ENCODE results near the gene GRIP2.

Gene GRIP2

DNA sequence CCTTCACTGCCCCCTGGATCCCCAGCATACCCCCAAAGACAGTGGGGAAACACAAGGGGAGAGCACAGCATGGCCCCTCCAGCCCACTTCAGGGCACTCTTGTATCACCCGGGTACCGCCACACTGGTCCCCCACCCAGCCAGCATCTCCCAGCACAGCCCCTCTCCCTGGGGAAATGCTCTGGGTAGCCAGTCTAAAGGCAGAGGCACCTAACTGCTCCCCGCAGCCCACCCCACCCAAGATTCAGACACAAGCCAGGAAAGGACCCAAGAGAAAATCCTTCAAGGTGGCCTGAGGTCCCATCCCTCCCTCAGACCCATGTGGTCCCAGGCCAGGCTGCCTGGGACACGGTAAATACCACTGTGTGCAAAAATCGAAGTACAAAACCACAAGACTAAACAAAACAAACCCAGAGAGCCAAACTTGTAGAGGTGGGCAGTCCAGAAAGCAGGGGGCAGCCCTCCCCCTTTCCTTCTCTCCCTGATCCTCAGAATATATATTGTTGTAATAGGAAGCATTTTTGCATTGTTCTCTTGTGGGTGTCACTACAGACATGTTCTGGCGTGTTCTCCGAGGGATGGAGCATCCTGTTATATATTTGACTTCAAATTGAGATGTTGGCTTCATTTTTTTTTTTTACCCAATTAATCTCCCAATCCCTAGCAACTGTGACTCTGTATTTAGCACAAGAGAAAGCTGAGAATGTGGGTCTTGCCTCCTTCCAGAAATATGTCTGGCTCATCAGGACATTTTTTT lies 51.7 kb downstream of the GRIP2 start:
- H3K27ac ChIP-seq (ENCODE audit: insufficient read depth, low read length, poor library complexity, severe bottlenecking): no peak overlapping the region
- no peaks in the 10 kb centered on the region for H3K4me1 ChIP-seq (ENCODE audit: control insufficient read depth, insufficient read depth, low read length, poor library complexity, severe bottlenecking)
- H3K9me3 ChIP-seq (ENCODE audit: control insufficient read depth, low read length): no peaks in the 10 kb centered on the region
- DNase-seq: no peak
- H3K4me3 ChIP-seq (ENCODE audit: insufficient read depth, low read depth, low read length, poor library complexity, severe bottlenecking): no peak overlapping the region
- no peaks in the 10 kb centered on the region for H3K27me3 ChIP-seq (replicated peaks; ENCODE audit: control insufficient read depth, insufficient read depth, low read length, poor library complexity, severe bottlenecking)
- peaks cover 40% of the 10 kb centered on the region for H3K36me3 ChIP-seq (ENCODE audit: control insufficient read depth, insufficient read depth, low read length)

GRCh38 chr3:14487821-14488220 lies 52.3 kb downstream of the GRIP2 start:
- Histone ChIP-seq H3K36me3 (ENCODE audit: control insufficient read depth, insufficient read depth, low read length) (peaks cover 46% of the 10 kb centered on the region), H3K27ac (ENCODE audit: insufficient read depth, low read length, poor library complexity, severe bottlenecking) (no peak overlapping the region), H3K27me3 (replicated peaks; ENCODE audit: control insufficient read depth, insufficient read depth, low read length, poor library complexity, severe bottlenecking) (no peaks in the 10 kb centered on the region), H3K9me3 (ENCODE audit: control insufficient read depth, low read length) (no peaks in the 10 kb centered on the region), H3K4me3 (ENCODE audit: insufficient read depth, low read depth, low read length, poor library complexity, severe bottlenecking) (no peak overlapping the region), H3K4me1 (ENCODE audit: control insufficient read depth, insufficient read depth, low read length, poor library complexity, severe bottlenecking) (no peaks in the 10 kb centered on the region)
- DNase-seq: no peak

- Histone ChIP-seq H3K27me3 (replicated peaks; ENCODE audit: control insufficient read depth, insufficient read depth, low read length, poor library complexity, severe bottlenecking) (no peaks in the 10 kb centered on the region), H3K36me3 (ENCODE audit: control insufficient read depth, insufficient read depth, low read length) (peaks cover 54% of the 10 kb centered on the region), H3K4me3 (ENCODE audit: insufficient read depth, low read depth, low read length, poor library complexity, severe bottlenecking) (no peak overlapping the region), H3K4me1 (ENCODE audit: control insufficient read depth, insufficient read depth, low read length, poor library complexity, severe bottlenecking) (no peaks in the 10 kb centered on the region), H3K9me3 (ENCODE audit: control insufficient read depth, low read length) (no peaks in the 10 kb centered on the region), H3K27ac (ENCODE audit: insufficient read depth, low read length, poor library complexity, severe bottlenecking) (no peak overlapping the region)
- DNase-seq: no peak
These were observed 53.1 kb downstream of the GRIP2 start for GRCh38 chr3:14487086-14487485.

GRCh38 chr3:14486460-14486859 lies 53.7 kb downstream of the GRIP2 start:
- H3K36me3 ChIP-seq (ENCODE audit: control insufficient read depth, insufficient read depth, low read length): peaks cover 60% of the 10 kb centered on the region
- no peak overlapping the region for H3K27ac ChIP-seq (ENCODE audit: insufficient read depth, low read length, poor library complexity, severe bottlenecking)
- H3K27me3 ChIP-seq (replicated peaks; ENCODE audit: control insufficient read depth, insufficient read depth, low read length, poor library complexity, severe bottlenecking): no peaks in the 10 kb centered on the region
- no peaks in the 10 kb centered on the region for H3K9me3 ChIP-seq (ENCODE audit: control insufficient read depth, low read length)
- no peak for DNase-seq
- H3K4me3 ChIP-seq (ENCODE audit: insufficient read depth, low read depth, low read length, poor library complexity, severe bottlenecking): no peak overlapping the region
- H3K4me1 ChIP-seq (ENCODE audit: control insufficient read depth, insufficient read depth, low read length, poor library complexity, severe bottlenecking): no peaks in the 10 kb centered on the region

DNA sequence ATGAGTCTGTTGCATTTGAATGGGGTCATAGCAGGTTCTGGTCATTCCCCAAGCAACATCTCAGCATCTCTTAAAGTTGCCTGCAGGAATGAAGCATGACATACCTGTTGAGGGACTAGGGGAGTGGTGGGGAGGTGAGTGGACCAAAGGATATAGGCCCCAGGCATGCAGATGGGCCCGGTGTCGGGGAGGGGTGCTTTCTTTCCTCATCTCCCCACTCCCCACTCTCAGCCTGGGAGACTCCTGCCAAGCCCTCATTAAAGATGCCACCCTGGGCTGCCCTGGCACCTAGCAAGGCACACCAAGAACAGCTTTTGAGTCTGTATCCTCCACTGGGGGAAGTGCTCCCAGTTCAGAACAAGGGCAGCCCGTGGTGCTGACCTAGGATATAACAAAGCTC lies 54.2 kb downstream of the GRIP2 start:
- Histone ChIP-seq H3K4me1 (ENCODE audit: control insufficient read depth, insufficient read depth, low read length, poor library complexity, severe bottlenecking) (no peaks in the 10 kb centered on the region), H3K27ac (ENCODE audit: insufficient read depth, low read length, poor library complexity, severe bottlenecking) (no peak overlapping the region), H3K36me3 (ENCODE audit: control insufficient read depth, insufficient read depth, low read length) (peaks cover 65% of the 10 kb centered on the region), H3K4me3 (ENCODE audit: insufficient read depth, low read depth, low read length, poor library complexity, severe bottlenecking) (no peak overlapping the region), H3K27me3 (replicated peaks; ENCODE audit: control insufficient read depth, insufficient read depth, low read length, poor library complexity, severe bottlenecking) (no peaks in the 10 kb centered on the region), H3K9me3 (ENCODE audit: control insufficient read depth, low read length) (no peaks in the 10 kb centered on the region)
- no peak for DNase-seq

DNA sequence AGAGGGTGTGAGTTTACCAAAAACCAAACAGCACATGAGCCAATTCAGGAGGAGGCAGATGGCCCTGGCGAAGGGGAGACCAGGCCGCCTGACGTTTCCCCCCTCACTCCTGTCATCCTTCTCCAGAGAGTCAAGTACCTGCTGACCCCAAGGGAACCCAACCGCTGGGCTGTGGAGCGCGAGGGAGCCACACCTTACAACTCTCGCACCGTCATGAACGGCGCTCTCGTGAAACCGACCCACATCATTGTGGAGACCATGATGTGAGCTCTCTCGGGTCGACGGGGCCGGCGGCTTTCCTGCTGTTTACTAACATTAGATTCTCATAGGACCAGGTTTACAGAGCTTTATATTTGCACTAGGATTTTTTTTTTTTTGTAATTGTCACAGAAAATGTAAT lies 55.4 kb downstream of the GRIP2 start:
- no peak for DNase-seq
- no peak overlapping the region for H3K4me3 ChIP-seq (ENCODE audit: insufficient read depth, low read depth, low read length, poor library complexity, severe bottlenecking)
- peaks cover 77% of the 10 kb centered on the region for H3K36me3 ChIP-seq (ENCODE audit: control insufficient read depth, insufficient read depth, low read length)
- no peaks in the 10 kb centered on the region for H3K9me3 ChIP-seq (ENCODE audit: control insufficient read depth, low read length)
- no peak overlapping the region for H3K27ac ChIP-seq (ENCODE audit: insufficient read depth, low read length, poor library complexity, severe bottlenecking)
- no peaks in the 10 kb centered on the region for H3K27me3 ChIP-seq (replicated peaks; ENCODE audit: control insufficient read depth, insufficient read depth, low read length, poor library complexity, severe bottlenecking)
- H3K4me1 ChIP-seq (ENCODE audit: control insufficient read depth, insufficient read depth, low read length, poor library complexity, severe bottlenecking): no peaks in the 10 kb centered on the region

DNA sequence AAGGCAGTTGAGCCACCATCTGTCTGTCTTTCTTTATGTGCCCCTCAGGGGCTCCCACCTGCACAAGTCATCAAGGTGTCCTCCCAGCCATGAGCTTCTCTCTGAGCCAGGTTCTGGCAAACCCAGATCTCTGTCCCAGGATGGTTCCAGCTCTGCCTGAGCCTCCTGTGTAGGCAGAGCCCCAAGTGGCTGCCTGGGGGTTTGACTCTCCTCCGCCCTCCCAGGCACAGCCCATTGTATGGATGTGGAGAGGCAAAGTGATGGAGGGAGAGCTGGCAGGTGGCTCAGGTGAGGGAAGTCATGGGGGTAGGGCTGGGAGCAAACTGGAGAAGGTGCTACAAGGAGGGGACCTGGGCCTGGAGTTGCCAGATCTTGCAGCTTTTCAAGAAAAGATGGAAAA lies 56.9 kb downstream of the GRIP2 start:
- Histone ChIP-seq H3K4me3 (ENCODE audit: insufficient read depth, low read depth, low read length, poor library complexity, severe bottlenecking) (no peak overlapping the region), H3K27me3 (replicated peaks; ENCODE audit: control insufficient read depth, insufficient read depth, low read length, poor library complexity, severe bottlenecking) (no peaks in the 10 kb centered on the region), H3K4me1 (ENCODE audit: control insufficient read depth, insufficient read depth, low read length, poor library complexity, severe bottlenecking) (no peaks in the 10 kb centered on the region), H3K36me3 (ENCODE audit: control insufficient read depth, insufficient read depth, low read length) (peaks cover 89% of the 10 kb centered on the region), H3K9me3 (ENCODE audit: control insufficient read depth, low read length) (no peaks in the 10 kb centered on the region), H3K27ac (ENCODE audit: insufficient read depth, low read length, poor library complexity, severe bottlenecking) (no peak overlapping the region)
- DNase-seq: no peak

GRCh38 chr3:14482271-14482721 lies 57.8 kb downstream of the GRIP2 start:
- no peaks in the 10 kb centered on the region for H3K4me1 ChIP-seq (ENCODE audit: control insufficient read depth, insufficient read depth, low read length, poor library complexity, severe bottlenecking)
- no peaks in the 10 kb centered on the region for H3K27me3 ChIP-seq (replicated peaks; ENCODE audit: control insufficient read depth, insufficient read depth, low read length, poor library complexity, severe bottlenecking)
- peaks cover 89% of the 10 kb centered on the region for H3K36me3 ChIP-seq (ENCODE audit: control insufficient read depth, insufficient read depth, low read length)
- no peak overlapping the region for H3K4me3 ChIP-seq (ENCODE audit: insufficient read depth, low read depth, low read length, poor library complexity, severe bottlenecking)
- no peaks in the 10 kb centered on the region for H3K9me3 ChIP-seq (ENCODE audit: control insufficient read depth, low read length)
- H3K27ac ChIP-seq (ENCODE audit: insufficient read depth, low read length, poor library complexity, severe bottlenecking): no peak overlapping the region
- no peak for DNase-seq

- Histone ChIP-seq H3K4me3 (ENCODE audit: insufficient read depth, low read depth, low read length, poor library complexity, severe bottlenecking) (no peak overlapping the region), H3K27me3 (replicated peaks; ENCODE audit: control insufficient read depth, insufficient read depth, low read length, poor library complexity, severe bottlenecking) (no peaks in the 10 kb centered on the region), H3K36me3 (ENCODE audit: control insufficient read depth, insufficient read depth, low read length) (peaks cover 90% of the 10 kb centered on the region), H3K4me1 (ENCODE audit: control insufficient read depth, insufficient read depth, low read length, poor library complexity, severe bottlenecking) (no peaks in the 10 kb centered on the region), H3K9me3 (ENCODE audit: control insufficient read depth, low read length) (no peaks in the 10 kb centered on the region), H3K27ac (ENCODE audit: insufficient read depth, low read length, poor library complexity, severe bottlenecking) (no peak overlapping the region)
- DNase-seq: no peak
These were observed 58.5 kb downstream of the GRIP2 start for GRCh38 chr3:14481646-14482036.

- H3K27me3 ChIP-seq (replicated peaks; ENCODE audit: control insufficient read depth, insufficient read depth, low read length, poor library complexity, severe bottlenecking): no peaks in the 10 kb centered on the region
- peaks cover 90% of the 10 kb centered on the region for H3K36me3 ChIP-seq (ENCODE audit: control insufficient read depth, insufficient read depth, low read length)
- H3K9me3 ChIP-seq (ENCODE audit: control insufficient read depth, low read length): no peaks in the 10 kb centered on the region
- H3K4me1 ChIP-seq (ENCODE audit: control insufficient read depth, insufficient read depth, low read length, poor library complexity, severe bottlenecking): no peaks in the 10 kb centered on the region
- H3K27ac ChIP-seq (ENCODE audit: insufficient read depth, low read length, poor library complexity, severe bottlenecking): no peak overlapping the region
- no peak for DNase-seq
- H3K4me3 ChIP-seq (ENCODE audit: insufficient read depth, low read depth, low read length, poor library complexity, severe bottlenecking): no peak overlapping the region
These were observed 59.0 kb downstream of the GRIP2 start for GRCh38 chr3:14481018-14481645.
